Esophagus muscularis mucosa (tissue), 3 donors: ENCODE measurements around the gene TNFRSF21.

Source experiments
- CTCF ChIP-seq, 3 experiments: fragments of 200-600 bp in 2 of 3; fragments of 450-650 bp in 1 of 3; sonication (generic) in 2 of 3; IDR thresholded peaks; one replicate each; pipeline ENCODE4 v1.5.1; 2017 to 2019; ENCODE audit warnings: antibody characterized with exemption in 3 of 3, mild to moderate bottlenecking in 2 of 3, moderate library complexity in 1 of 3
- POLR2A ChIP-seq: fragments of 450-650 bp; IDR thresholded peaks from one replicate; pipeline ENCODE4 v1.6.1; 2017; ENCODE audit warnings: antibody characterized with exemption, moderate library complexity, mild to moderate bottlenecking, low read depth

GRCh38 chr6:47352966-47353365 is 43.3 kb upstream of the TNFRSF21 start:
- TF ChIP-seq POLR2A: no peak
- TF ChIP-seq CTCF (IDR thresholded peaks at IDR 0.05): no peak
